ENCODE measurements around the gene KCNJ10.
A peak's percentile ranks its signal among the peaks of the same experiment; 100 is the strongest.
"Not testable (repeated sequence)": the region's sequence is repeated elsewhere in the genome, so short reads cannot be mapped to it uniquely, and the experiment has no call there.

KCNJ10 gene

GRCh38 chr1:160058087-160058486 is 11.9 kb downstream of the KCNJ10 start:
- DNase-seq, result peak; percentile 5

GRCh38 chr1:160056648-160057169 is 13.3 kb downstream of the KCNJ10 start:
- DNase-seq, result no peak

- DNase-seq, result no peak
Observed at GRCh38 chr1:160053548-160054365, 16.2 kb downstream of the KCNJ10 start.

GRCh38 chr1:160052936-160053335 is 17.0 kb downstream of the KCNJ10 start:
- DNase-seq, result no peak

- no peak for DNase-seq
Observed at GRCh38 chr1:160050619-160051018, 19.3 kb downstream of the KCNJ10 start.

GRCh38 chr1:160050182-160050581 is 19.8 kb downstream of the KCNJ10 start:
- not testable (repeated sequence) for DNase-seq

- no peak for DNase-seq
Observed at GRCh38 chr1:160049101-160049500, 20.9 kb downstream of the KCNJ10 start.

- no peak for DNase-seq
Observed at GRCh38 chr1:160048335-160048734, 21.6 kb downstream of the KCNJ10 start.

- no peak for DNase-seq
Observed at GRCh38 chr1:160047111-160047991, 22.6 kb downstream of the KCNJ10 start.

GRCh38 chr1:160046494-160047110 is 23.4 kb downstream of the KCNJ10 start:
- DNase-seq, result peak; percentile 47

GRCh38 chr1:160045653-160046052 is 24.3 kb downstream of the KCNJ10 start:
- no peak for DNase-seq

GRCh38 chr1:160043543-160043942 is 26.4 kb downstream of the KCNJ10 start:
- DNase-seq, result no peak

GRCh38 chr1:160040476-160040875 is 29.5 kb downstream of the KCNJ10 start:
- no peak for DNase-seq

GRCh38 chr1:160032165-160032820 is 37.7 kb downstream of the KCNJ10 start:
- no peak for DNase-seq

GRCh38 chr1:160031365-160032164 is 38.4 kb downstream of the KCNJ10 start, which contains the start of gene PIGM:
Gene PIGM, minus strand, starts transcription at chr1:160031990. Its CDS starts 251 bp downstream, at chr1:160031739.
- DNase-seq, result peak; percentile 90

- no peak for DNase-seq
Observed at GRCh38 chr1:160030657-160031364, 39.1 kb downstream of the KCNJ10 start.

GRCh38 chr1:160028426-160028825 is 41.5 kb downstream of the KCNJ10 start:
- DNase-seq, result no peak

- no peak for DNase-seq
Observed at GRCh38 chr1:160025314-160025713, 44.6 kb downstream of the KCNJ10 start.

- DNase-seq, result no peak
Observed at GRCh38 chr1:160024195-160024905, 45.6 kb downstream of the KCNJ10 start.

All from fibroblast of skin of scalp (primary cell).